BJ (cell line): Measurements from ENCODE around the gene QSOX1. TPM values are rescaled to one million over a fixed set of nuclear protein-coding genes. Genes with fewer than 3 reads are reported as not detected.

Experiments used
- CTCF ChIA-PET: fragments of 350-600 bp; formaldehyde crosslinking; extraction: SDS; loops from one replicate; lab custom pipeline; 2021; ENCODE audit warnings: antibody characterized with exemption, inconsistent platforms; lab: Yijun Ruan, JAX
- POLR2A ChIA-PET: fragments of 300-600 bp; sonication (Branson Sonifier 250); formaldehyde crosslinking; extraction: SDS; loops from one replicate; lab custom pipeline; 2021; ENCODE audit warnings: antibody characterized with exemption; lab: Charles Lee
- DNase-seq: peaks from one replicate; pipeline ENCODE4 v3.0.0-alpha.2; 2011; ENCODE audit warnings: low read depth
- H3K27me3 ChIP-seq: 2 replicates; pipeline ENCODE4 v1.6.0; 2011; ENCODE audit warnings: low read length; ENCODE audit not compliant: control insufficient read depth, insufficient read depth
- H3K36me3 ChIP-seq: 2 replicates; pipeline ENCODE4 v1.5.1; 2011; ENCODE audit warnings: low read length; ENCODE audit not compliant: control insufficient read depth, insufficient read depth
- H3K4me3 ChIP-seq: 2 replicates; pipeline ENCODE4 v1.5.1; 2011; ENCODE audit warnings: low read depth, mild to moderate bottlenecking, control low read depth, low read length
- CTCF ChIP-seq: IDR thresholded peaks from 2 replicates; pipeline ENCODE4 v1.5.1; 2011; ENCODE audit warnings: low read depth, mild to moderate bottlenecking, control low read depth, inconsistent platforms, low read length, moderate library complexity; ENCODE audit not compliant: insufficient read depth
- polyA plus RNA-seq: library from polyadenylated mRNA; depleted of rRNA; stranded (reverse); fragments of >200 nt; gene quantifications from 2 replicates; pipeline ENCODE4 v1.2.3, GENCODE V29; 2011

Gene QSOX1
- polyA plus RNA-seq, 1 experiment: 503 TPM

DNA sequence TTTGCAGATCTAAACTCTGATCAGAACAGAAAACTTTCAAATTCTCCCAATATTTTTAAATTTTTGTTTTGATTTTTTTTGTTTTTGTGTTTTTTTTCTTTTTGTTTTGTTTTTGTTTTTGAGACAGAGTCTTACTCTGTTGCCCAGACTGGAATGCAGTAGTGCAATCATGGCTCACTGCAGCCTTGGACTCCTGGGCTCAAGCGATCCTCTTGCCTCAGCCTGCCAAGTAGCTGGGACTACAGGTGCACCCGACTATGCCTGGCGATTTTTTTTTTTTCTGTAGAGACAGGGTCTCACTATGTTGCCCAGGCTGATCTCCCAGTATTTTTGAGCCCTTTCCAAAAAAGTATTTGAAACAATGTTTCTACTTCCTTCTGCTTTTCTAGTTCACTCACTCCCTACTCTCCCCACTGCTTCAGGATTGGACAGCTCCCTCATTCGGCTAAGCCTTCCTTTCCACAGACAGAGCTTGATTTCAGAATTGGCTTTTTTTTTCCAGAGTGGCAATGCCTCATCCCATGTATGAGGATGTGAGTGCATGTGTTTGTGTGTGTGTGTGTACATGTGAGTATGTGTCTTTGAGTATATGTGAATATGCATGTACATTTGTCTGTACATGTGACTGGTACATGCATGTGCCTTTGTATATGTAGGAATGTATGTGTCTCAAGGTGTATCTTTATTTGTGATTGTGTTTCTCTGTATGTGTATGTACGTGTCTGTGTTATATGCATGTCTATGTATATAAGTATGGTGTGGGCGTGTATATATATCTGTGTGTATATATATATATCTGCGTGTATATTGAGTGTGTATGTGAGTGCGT lies 87.3 kb downstream of the QSOX1 start:
- peaks cover 24% of the 10 kb centered on the region for H3K27me3 ChIP-seq
- POLR2A ChIA-PET: interaction anchor here (0.5 kb wide), 1 partner anchor 1260 kb away, joined by 6 read pairs; no protein-coding TSS in a partner anchor
- no peaks in the 10 kb centered on the region for H3K36me3 ChIP-seq
- no peak for DNase-seq
- no peak for TF ChIP-seq CTCF
- CTCF ChIA-PET: interaction anchor here (0.6 to 2.1 kb wide), 4 partner anchors 10 to 306 kb away, joined by 3 to 10 read pairs (median 4); no protein-coding TSS in a partner anchor
- H3K4me3 ChIP-seq: no peak overlapping the region

DNA sequence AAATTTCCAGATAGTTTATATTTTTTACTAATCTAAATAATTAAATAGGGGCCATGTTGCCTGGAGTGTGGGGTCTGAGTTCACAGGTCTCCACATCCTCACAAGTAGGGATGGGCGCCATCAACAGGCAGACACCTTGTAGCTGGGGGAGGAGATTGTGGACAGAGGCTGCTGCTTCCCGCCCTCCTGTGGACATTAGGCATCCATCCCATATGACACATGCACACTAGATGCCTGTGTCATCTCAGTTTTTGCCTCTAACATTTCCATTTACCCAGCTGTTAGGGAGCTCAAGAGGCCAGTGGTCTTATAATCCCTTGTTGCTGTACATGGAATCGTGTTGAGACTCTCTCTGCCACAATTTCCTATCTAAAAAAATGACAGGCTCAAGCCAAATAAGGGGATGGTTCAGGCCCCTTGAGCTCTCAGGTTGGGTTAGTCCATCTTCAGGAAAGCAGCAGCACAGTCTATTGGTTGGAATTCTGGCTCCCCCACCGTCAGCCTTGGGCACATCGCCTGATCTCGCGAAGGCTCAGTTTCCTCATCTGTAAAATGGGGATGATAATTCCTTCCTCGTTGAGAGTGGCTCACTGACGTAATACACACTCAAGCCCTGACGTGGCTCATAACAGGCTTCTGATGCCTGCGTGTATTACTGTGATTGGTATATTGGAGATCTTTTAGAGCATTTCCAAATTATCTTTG lies 89.0 kb downstream of the QSOX1 start:
- TF ChIP-seq CTCF: no peak
- H3K27me3 ChIP-seq: peaks cover 19% of the 10 kb centered on the region
- H3K4me3 ChIP-seq: no peak overlapping the region
- CTCF ChIA-PET: no interaction called here
- POLR2A ChIA-PET: no interaction called here
- H3K36me3 ChIP-seq: no peaks in the 10 kb centered on the region
- DNase-seq: no peak

- no peaks in the 10 kb centered on the region for H3K36me3 ChIP-seq
- DNase-seq: no peak
- no peak overlapping the region for H3K4me3 ChIP-seq
- POLR2A ChIA-PET: no interaction called here
- H3K27me3 ChIP-seq: peaks cover 14% of the 10 kb centered on the region
- TF ChIP-seq CTCF: no peak
- CTCF ChIA-PET: interaction anchor here (1.4 kb wide), 1 partner anchor 8 kb away, joined by 4 read pairs; no protein-coding TSS in a partner anchor
Measured at GRCh38 chr1:180244840-180245239, 90.2 kb downstream of the QSOX1 start.

DNA sequence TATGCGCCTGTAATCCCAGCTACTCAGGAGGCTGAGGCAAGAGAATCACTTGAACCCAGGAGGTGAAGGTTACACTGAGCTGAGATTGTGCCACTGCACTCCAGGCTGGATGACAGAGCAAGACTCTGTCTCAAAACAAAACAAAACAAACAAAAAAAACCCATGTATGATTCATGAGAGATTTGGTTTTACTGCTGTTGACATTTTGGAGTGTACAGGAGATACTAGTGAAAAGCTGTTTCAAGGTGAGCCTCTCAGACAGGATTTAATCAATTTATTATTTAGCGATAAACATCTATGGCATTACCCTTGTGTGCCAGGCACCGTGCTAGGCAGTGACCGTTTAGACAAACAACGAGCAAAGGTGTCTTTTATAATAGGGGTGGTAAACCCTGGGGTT lies 91.9 kb downstream of the QSOX1 start:
- H3K4me3 ChIP-seq: no peak overlapping the region
- DNase-seq: no peak
- H3K27me3 ChIP-seq: peaks cover 5% of the 10 kb centered on the region
- TF ChIP-seq CTCF: no peak
- CTCF ChIA-PET: interaction anchor here (1.0 to 1.4 kb wide), 2 partner anchors 24 to 236 kb away, joined by 3 to 5 read pairs; no protein-coding TSS in a partner anchor
- POLR2A ChIA-PET: no interaction called here
- no peaks in the 10 kb centered on the region for H3K36me3 ChIP-seq

GRCh38 chr1:180247061-180247460 lies 92.4 kb downstream of the QSOX1 start:
- DNase-seq: no peak
- no peak for TF ChIP-seq CTCF
- ChIA-PET POLR2A (no interaction called here), CTCF (interaction anchor here (1.0 to 1.4 kb wide), 2 partner anchors 24 to 235 kb away, joined by 3 to 5 read pairs; no protein-coding TSS in a partner anchor)
- peaks cover 5% of the 10 kb centered on the region for H3K27me3 ChIP-seq
- no peaks in the 10 kb centered on the region for H3K36me3 ChIP-seq
- H3K4me3 ChIP-seq: no peak overlapping the region
